Measurements from ENCODE around the gene TUBB4B.
"Not testable (repeated sequence)": the region's sequence is repeated elsewhere in the genome, so short reads cannot be mapped to it uniquely, and the experiment has no call there.

Gene TUBB4B

GRCh38 chr9:137237759-137238726 lies 3.0 kb upstream of the TUBB4B start:
- DNase-seq (ENCODE audit: low read depth), result no peak

GRCh38 chr9:137239541-137240200 lies 1.4 kb upstream of the TUBB4B start:
- DNase-seq (ENCODE audit: low read depth), result not testable (repeated sequence)

GRCh38 chr9:137240318-137240840 lies 708 bp upstream of the TUBB4B start:
- peak; percentile 70 for DNase-seq (ENCODE audit: low read depth)

DNA sequence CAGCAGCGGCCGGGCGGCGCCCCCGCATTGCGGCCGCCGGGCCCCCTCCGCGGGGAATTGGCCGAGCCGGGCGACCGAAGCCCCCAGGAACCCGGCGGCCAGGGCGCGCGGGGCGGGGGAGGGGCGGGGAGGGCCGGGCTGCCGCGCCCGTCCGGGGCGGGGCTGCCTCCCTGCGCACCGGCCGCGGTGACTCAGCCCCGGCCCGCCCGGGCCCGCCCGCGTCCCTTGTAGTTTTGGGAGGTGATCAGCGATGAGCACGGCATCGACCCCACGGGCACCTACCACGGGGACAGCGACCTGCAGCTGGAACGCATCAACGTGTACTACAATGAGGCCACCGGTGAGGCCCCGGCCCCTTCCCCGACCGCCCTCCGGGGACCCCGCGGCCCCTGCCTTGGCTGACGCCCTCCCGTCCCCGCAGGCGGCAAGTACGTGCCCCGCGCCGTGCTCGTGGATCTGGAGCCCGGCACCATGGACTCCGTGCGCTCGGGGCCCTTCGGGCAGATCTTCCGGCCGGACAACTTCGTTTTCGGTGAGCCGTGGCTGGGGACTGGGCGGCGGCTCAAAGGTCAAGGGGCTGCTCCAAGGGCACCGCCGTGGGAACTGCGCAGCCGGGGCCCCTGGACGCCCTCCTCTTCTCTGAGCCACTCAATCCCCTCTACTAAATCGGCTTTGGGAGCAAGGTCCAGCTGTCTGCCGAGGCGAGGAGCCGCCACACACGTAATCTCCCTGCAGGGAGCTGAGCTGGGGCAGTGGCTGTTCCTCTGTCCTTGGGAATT lies 592 bp downstream of the TUBB4B start:
- DNase-seq (ENCODE audit: low read depth), result no peak

DNA sequence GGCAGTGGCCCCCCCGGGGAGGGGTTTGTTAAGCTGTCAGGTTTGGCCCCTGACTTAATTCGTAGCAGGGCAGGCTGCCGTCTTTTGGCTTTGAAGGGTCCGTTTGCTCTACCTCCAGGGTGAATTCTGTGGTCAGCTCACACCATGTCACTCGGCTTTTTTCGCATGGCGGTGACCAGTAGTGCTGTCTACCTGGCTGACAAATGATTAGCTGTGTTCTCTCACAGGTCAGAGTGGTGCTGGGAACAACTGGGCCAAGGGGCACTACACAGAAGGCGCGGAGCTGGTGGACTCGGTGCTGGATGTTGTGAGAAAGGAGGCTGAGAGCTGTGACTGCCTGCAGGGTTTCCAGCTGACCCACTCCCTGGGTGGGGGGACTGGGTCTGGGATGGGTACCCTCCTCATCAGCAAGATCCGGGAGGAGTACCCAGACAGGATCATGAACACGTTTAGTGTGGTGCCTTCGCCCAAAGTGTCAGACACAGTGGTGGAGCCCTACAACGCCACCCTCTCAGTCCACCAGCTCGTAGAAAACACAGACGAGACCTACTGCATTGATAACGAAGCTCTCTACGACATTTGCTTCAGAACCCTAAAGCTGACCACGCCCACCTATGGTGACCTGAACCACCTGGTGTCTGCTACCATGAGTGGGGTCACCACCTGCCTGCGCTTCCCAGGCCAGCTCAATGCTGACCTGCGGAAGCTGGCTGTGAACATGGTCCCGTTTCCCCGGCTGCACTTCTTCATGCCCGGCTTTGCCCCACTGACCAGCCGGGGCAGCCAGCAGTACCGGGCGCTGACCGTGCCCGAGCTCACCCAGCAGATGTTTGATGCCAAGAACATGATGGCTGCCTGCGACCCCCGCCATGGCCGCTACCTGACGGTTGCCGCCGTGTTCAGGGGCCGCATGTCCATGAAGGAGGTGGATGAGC lies 1.4 kb downstream of the TUBB4B start:
- no peak for DNase-seq (ENCODE audit: low read depth)

GRCh38 chr9:137243266-137243625 lies 2.2 kb downstream of the TUBB4B start:
- DNase-seq (ENCODE audit: low read depth), result not testable (repeated sequence)

DNA sequence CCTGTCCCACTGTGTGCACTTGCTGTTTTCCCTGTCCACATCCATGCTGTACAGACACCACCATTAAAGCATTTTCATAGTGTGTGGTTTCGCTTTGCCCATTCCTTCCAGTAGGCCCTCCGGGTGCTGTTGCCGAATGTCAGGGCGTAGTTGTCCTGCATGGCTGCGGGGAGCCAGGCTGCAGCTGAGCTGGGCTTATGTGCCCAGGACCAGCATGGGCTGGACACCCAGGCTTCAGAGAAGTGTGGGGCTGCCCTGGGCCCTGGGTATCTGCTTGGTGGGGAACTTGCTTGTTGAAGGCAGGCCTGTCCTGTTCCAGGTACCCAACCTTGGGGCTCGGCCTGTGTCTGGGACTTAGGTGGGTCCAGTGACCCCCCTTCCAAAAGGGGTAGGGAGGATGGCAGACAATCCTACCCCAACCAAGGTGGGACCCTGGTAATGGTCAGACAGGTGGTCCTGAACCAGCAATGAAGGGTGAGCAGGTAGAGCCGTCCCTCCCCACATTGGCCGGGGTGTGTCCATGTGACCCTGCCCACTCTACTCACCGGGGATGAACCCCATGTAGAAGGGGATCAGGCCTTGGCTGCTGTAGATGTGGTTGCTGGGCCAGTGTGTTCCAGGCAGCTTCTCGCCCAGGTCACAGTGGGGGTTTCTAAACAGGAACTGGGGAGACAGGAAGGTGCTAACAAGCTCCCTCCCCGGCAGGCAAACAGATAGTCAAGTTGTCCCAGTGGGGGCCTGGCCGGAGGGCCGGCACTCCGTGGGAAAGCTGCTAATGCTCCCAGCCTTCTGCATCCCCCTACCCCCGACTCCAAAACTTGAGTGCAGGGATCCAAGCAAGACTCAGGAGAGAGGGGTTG lies 2.8 kb downstream of the TUBB4B start:
- no peak for DNase-seq (ENCODE audit: low read depth)

- no peak for DNase-seq (ENCODE audit: low read depth)
Measured at GRCh38 chr9:137244486-137245449, 3.7 kb downstream of the TUBB4B start.

DNA sequence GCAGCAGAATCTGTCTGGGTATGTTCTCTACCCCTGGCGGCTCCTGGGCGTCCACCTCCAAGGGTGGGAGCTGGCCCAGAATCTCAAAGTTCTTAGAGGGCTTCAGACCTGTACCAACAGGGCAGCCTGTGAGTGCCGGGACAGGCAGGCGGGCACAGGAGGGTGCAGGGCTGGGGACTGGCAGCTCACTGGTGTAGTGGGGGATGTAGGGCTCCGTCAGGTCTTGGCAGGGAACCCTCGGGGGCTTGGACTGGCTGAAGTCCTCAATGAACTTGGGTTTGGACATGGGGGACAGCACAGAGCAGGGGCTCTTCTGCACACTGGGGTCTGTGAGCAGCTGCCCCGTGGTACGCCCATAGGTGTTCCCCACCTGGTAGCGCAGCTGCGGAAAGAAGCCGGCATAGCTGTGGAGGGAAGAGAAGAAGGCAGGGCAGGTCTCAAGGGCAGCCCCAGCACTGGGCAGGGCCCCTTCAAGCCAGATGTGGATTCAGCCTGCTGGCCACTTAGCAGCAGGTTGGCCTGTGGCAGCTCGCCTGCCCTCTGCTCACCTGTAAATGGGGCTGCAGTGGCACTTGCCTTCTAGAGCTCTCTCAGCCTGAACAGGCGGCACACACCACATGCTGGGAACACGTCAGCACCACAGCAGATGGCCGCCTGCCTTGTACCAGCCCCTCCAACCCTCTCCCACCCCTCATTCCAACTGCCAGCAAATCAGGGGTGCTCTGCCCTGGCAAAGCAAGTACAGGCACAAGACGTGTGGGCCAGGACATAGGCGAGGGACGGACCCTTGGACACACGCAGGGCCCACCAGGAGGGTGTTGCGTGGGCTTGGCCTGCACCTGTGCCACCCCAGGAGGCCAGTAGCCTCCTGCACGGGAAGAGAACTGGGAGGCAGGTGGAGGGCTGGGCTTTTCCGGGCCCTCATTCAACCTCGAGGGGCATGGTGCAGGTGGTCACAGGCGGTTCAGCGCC lies 4.6 kb downstream of the TUBB4B start:
- no peak for DNase-seq (ENCODE audit: low read depth)

DNA sequence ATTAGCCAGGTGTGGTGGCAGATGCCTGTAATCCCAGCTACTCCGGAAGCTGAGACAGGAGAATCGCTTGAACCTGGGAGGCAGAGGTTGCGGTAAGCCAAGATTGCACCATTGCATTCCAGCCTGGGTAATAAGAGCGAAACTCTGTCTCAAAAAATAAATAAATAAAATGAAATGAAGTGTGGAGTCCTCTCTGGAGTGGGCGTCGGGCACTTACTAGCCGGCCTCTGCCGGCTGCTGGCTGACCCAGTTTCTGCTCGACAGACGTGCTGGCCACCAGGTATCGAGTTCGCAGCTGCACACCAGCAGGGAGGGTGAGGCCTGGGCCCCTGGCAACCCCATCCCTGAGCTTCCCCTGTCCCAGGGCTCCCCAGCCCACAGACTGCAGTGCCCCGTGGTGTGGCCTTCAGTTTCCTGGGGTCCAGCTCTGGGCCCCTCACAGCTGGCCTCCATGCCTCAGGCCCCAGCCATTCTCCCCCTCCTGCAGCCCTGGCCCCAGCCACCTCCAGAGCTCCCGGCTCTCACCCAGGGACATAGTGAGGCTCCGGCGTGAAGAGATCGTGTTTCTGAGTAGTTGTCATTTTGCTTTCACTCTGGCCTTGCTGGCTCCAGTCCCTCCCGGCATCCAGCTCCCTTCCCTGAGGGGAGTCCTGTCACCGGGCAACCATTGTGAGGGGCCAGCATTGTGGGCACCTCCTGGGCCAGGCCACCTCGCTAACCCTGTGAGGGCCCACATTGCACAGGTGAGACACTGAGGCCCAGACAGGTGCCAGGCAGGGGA lies 6.2 kb downstream of the TUBB4B start:
- DNase-seq (ENCODE audit: low read depth), result no peak

- DNase-seq (ENCODE audit: low read depth), result no peak
Measured at GRCh38 chr9:137247916-137248175, 6.8 kb downstream of the TUBB4B start.

DNA sequence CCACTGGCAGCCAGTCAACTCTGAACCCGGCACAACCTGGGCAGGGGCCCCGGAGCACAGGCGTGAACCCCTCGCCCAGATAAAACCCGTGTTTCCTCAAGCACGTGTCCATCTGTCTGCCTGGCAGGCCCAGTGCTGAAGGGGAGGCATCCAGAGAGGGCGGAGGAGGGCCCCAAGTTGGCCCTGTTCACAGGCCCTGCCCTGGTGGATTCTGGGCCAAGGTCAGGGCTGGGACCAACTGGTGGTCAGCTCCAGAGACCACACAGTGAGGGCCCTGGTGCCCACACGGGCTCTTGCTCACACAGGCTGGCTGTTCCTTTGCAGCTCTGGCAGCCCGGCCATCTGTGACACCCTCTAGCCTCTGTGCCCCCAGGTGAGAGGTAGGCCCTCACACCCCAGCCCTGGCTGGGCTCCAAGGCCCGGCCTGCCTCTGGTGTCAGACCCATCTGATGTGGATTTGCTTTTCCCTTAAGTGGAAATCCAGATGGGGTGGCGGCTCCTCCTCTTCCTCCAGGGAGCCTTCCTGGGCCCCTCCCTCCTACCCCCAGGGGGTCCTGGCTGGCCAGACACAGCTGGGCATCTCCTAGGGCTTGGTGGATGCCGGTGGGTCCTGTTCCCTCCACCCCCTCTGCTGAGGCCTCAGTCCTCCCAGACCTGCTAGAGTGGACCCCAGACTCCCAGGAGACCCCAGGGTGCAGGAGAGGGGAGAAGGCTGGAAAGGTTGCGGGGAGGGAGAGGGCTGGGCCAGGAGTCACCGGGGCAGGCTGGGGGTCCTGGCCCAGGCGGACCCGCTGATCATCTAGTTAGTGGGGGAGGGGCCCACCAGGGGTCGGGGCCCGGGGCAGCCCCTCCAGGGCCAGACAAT lies 9.5 kb downstream of the TUBB4B start:
- DNase-seq (ENCODE audit: low read depth), result no peak

DNA sequence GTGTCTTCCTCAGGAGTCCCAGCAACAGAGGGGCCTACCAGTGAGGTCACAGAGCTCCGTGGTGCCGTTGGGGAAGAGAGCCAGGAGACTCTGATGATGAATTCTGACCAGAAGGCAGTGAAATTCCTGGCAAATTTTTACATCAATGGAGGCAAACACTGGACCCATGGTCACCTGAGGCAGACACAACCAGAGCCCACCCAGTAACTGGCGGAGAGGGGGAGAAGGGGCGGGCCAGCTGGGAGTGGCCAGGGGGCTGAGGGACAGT lies 10.0 kb downstream of the TUBB4B start, which contains the start of gene STPG3:
Gene STPG3 (plus strand): TSS at position 93 of the 268 bp plus-strand sequence. CDS start 1 bp downstream, at position 94.
- DNase-seq (ENCODE audit: low read depth), result no peak

DNA sequence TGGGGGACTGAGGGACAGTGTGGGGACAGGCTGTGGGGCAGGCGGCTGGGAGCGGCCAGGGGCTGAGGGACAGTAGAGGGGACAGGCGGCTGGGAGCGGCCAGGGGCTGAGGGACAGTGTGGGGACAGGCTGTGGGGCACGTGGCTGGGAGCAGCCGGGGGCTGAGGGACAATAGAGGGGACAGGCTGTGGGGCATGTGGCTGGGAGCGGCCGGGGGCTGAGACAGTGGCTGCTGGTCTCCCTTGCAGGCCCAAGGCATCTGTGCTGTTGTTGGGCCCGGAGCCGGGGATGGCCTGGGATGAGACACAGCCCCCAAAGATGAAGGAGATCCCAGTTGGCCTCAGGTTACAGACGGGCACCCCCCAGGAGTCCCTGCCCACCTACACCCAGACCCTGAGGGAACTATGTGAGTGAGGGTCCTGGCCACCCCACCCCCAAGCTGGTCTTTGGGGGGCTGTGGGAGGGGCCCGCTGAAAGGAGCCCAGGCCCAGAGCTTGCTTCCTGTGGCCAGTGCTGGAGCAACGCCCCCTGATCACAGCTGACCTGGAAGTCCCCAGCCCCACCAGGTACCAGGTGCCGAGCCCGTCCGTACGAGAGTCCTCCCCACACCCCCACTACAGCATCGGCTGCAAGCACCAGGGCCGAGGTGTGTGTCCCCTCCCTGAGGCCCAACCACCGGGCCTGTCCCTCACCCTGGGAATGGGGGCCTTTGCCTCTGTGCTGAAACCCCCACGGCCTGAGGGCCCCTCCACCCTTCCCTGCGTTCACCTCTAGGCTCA lies 10.6 kb downstream of the TUBB4B start:
- no peak for DNase-seq (ENCODE audit: low read depth)
